H1 (cell line): Measurements from ENCODE around the gene FAF2. TPM values are rescaled to one million over a fixed set of nuclear protein-coding genes. Genes with fewer than 3 reads are reported as not detected.

Experiments used
- GABPA ChIP-seq: IDR thresholded peaks from 2 replicates; pipeline ENCODE4 v1.6.1; 2011; ENCODE audit warnings: mild to moderate bottlenecking, low read length, moderate library complexity, borderline replicate concordance; ENCODE audit not compliant: insufficient read depth
- NRF1 ChIP-seq: IDR thresholded peaks from 2 replicates; pipeline ENCODE4 v1.6.1; 2011; ENCODE audit warnings: mild to moderate bottlenecking, low read depth, low read length, improper control_type of control experiment
- polyA plus RNA-seq, 7 experiments: library from polyadenylated mRNA; depleted of rRNA in 3 of 7; stranded (reverse) in 5 of 7; unstranded in 2 of 7; fragments of >200 nt in 5 of 7; fragments of 200-250 nt in 2 of 7; gene quantifications; 1 replicate in 5 of 7; 2 replicates in 1 of 7; 4 replicates in 1 of 7; pipeline versions ENCODE4 v1.2.1 to v1.2.3, GENCODE V29; 2011 to 2013; ENCODE audit warnings: missing spikeins in 2 of 7, mixed read lengths in 2 of 7
- total RNA-seq: library from RNA; stranded (reverse); fragmentation: NEBNext Ultra II Directional; extraction: Animal tissue kit (Norgen Biotek cat#: 25700); gene quantifications from 2 replicates; pipeline ENCODE4 v1.2.1, GENCODE V29; 2021

FAF2 gene
- total and polyA plus RNA-seq, 2 of the 8 experiments (the other 6 are each of a cell fraction or from before 2014, with no cell fraction given): 20.8 to 35.8 TPM

DNA sequence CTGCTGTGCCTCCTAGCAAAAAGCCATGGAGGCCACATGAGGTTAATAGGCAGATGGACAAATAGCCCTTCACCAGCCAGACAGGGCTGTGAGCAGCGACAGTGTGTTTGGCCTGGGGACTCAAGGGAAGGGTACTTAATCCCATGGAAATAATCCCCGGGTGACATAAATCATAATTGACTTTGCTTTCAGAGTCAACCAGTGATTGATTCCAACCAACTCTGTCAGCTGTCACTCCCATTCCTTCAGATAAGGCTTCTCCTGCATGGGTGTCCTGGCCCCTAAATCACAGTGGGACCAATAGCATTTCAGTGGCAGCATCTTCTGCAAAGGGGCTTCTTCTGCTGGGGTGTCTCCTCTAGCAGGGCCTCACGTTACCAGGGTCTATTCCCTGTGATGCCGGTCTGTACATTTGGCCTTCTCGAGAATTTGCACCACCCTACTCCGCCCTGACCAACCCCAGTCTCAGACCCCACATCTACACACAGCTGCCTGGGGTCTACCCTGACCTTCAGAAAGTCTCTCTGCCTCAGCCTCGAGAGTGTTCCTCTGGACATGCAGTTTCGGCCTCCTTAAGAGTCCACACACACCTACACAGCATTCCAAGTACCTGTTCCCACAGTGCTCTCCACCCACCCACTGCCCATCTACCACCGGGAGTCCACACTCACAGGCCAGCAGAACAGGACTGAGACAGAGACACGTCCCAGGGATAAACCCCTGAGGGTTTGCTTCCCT lies 35.5 kb upstream of the FAF2 start (continued):
- TF ChIP-seq NRF1 (no peak), GABPA (no peak)
- TF ChIP-seq, all 59 proteins: peak for 0
